HG03460 (cell line): ENCODE measurements around the gene ENAH.
"Not testable (repeated sequence)": the region's sequence is repeated elsewhere in the genome, so short reads cannot be mapped to it uniquely, and the experiment has no call there.

ENCODE experiments used
- ATAC-seq: cut with Tn5 transposase; IDR thresholded peaks from one replicate; pipeline ENCODE4 v1.9.1; 2021; ENCODE audit not compliant: unreplicated experiment

Gene ENAH

DNA sequence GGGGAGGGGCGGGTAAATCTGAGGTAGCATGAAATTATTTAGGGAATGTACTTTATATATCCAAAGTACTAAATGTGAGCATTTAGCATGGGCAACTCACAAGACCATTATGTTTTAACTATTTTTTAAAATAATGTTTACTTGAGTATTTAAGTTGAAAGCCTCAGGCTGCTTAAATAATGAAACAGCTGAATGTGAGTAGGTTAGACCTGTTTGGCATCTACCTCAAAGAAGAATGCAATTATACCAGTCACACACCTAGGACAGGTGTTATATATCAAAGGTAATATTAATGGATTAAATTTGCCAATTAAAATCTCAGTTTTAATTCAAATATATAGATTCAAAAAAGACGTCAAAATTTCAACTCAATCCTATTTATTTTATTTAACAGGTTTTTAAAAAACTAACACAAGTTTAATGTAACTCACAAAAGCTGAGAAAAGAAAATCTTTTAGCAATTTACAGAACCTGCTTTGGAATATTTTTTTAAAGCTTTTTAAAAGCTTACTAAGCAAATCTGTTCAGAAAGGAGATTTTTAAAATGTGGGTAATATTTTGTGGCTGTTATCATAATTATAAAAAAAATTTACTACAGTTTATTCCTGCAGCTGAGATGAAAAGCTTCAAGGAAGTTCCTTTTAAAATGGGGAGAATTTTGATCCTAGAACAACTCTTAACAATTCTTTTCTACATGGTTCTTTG is 120.5 kb downstream of the ENAH start:
- no peak for ATAC-seq

DNA sequence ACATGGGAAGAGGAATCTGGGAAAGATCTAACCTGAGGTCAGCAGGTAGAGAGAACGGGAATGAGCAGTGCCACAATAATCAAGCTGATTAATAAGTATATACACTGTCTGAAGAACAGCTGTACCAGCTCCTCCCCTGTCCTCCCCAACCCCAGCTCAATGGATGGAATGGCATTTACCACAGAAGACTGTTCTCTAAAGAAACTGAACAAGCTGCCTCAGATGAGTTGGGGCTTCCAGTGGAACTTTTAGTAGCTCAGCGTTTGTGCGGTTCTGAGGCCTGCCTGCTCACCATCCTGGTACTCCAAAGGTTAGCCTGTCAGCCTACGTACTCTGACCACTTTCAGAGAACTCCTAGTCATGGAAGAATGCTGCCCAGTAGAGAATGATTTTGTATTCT is 123.2 kb downstream of the ENAH start:
- no peak for ATAC-seq

DNA sequence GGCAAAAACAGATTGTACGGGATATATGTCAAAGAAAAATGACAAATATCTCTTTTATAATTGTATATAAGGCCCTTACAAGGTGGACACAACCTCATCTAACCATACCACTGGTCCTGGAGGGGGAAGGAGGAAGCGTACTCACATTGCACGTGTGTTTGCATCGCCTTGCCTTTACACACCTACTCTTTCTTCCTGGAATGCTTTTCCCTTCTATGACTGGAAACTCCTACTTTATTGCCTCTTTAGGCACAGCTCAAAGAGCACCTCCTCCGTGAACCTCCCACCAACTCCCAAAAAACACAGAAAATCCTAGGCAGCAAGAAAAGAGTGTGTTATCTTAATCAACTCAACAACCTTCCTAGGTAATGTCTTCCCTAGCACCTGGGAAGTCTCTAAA is 125.3 kb downstream of the ENAH start:
- ATAC-seq: no peak

DNA sequence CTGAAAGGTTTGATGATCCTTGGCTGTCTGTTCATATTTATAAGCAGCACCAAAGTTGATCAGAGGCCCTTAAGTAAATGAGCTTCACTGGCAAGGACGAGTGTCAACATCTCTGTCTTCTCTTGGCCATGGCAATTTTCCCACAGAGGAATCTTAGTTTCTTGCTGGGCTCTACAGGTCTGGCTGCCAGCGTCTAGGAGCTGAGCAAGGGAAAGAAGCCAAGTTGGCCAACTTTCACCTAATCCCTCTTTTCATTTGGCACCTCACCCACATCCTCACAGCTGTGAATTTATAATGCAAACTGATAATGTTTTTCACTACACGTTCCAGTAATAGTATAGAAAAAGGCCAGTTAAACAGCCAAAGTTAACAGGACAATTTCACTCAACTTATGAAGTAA is 126.0 kb downstream of the ENAH start:
- ATAC-seq: no peak

DNA sequence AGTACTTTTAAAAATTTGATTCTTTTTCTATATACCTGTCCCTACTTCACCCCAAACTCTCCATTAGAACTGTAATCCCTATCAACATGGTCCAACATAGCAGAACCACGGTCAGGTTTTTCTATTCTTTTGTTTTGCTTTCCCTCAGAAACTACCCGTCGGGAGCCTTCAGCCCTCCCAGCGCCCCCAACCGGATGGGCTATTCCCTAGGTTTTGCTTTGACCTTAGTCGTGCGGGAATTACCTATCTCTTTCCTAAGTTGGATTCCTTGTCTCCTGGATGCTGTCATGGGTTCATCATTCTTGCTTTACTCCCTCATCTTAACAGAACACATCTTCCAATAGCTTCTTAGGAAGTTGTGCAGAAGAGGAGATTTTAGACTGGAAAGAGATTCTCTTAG is 127.5 kb downstream of the ENAH start:
- no peak for ATAC-seq

DNA sequence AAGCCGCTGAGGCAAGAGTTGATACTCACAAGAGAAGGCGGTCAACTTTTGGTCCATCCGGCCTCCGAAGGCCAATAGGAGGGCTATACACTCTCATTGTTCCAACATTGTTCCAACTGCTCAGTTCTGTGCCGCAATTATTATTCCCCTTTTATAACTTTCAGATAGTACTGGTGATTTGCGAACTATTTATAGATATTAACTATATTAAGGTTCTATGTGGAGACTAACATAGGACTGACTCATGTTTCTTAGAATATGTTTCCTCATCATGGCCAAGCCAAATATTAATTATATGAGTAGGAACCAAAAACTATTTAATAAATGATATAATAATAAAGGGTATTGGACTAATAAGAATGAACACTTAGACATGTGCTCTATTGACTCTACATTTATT is 128.4 kb downstream of the ENAH start:
- ATAC-seq: no peak

DNA sequence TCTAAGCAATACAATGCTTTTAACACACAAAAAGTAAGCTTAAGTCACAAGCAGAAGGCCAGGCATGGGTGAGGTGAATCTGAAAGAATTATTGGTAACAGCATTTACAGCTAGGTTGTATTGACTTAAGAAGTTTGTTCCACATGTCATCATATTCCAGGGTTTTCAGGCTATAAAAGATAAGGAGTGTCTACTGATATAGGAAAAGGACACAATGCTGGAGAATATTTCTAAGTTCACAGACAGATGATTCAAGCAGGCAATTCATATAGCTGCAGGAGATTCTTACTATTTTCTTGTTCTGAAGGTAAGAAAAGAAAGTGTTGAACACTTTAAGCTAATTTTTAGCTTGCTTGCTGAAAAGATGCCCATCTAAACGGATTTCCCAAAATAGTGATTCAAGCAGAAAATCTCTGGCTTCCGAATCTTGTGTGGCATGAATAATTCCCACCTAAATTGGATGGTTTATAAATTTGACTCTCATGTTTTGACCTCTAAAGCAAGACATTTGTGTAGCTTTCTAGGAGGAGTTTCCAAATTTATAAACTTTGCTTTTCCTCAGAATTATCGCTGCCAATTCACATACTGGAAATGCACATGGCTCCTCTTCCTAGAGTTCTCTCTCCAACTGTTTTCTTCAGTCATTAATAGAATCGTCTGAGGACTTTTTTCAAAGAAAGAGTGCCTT is 129.5 kb downstream of the ENAH start:
- no peak for ATAC-seq

DNA sequence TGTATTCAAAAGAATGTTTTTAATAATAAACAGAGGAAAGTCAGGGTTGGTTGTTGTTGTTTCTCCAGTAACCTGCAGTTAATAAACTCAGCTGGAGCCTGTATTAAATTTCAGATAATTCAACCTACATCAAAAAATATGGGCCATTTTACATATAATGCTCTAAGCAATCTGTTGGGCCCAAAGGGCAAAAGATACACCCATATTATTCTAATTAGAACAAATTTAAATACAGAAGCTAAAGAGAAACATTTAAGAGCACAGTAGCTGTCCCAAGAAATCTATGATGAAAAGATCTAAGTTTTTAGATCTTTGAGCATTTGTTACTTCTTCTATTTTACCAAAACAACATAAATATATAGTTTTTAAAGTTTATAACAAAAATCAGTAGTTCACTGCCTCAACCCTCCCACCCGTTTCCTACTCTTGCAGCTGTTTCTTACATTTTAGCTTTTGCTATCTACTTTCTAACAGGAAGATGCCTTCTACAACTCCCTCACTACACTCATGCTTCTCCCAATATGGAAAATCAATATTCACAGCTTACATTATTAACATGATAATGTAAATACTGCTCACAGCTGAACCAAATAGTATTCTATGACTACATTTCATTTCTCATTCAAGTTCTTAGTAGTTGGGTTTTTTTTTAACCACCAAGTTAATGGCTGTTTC is 130.2 kb downstream of the ENAH start:
- ATAC-seq: no peak

DNA sequence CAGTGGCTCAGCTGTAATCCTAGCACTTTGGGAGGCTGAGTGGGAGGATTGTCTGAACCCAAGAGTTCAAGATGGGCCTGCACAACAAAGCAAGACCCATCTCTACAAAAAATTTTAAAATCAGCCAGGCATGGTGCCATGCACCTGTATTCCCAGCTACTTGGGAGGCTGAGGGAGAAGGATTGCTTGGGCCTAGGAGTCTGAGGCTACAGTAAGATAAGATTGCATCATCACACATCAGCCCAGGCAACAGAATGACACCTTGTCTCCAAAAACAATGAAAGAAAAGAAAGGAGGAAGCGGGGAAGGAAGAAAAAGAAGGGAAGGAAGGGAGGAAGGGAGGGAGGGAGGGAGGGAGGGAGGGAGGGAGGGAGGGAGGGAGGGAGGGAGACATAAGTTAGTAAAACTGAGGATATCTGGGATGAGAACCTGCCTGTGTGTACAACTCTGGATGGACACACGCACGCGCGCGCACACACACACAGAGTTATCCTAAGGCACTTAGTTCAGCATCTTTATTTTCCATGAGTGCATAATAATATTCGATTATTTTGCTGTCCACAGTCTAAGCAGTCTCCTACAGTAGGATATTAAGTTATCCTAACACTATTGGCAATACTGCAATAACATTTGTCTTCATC is 132.2 kb downstream of the ENAH start:
- no peak for ATAC-seq

DNA sequence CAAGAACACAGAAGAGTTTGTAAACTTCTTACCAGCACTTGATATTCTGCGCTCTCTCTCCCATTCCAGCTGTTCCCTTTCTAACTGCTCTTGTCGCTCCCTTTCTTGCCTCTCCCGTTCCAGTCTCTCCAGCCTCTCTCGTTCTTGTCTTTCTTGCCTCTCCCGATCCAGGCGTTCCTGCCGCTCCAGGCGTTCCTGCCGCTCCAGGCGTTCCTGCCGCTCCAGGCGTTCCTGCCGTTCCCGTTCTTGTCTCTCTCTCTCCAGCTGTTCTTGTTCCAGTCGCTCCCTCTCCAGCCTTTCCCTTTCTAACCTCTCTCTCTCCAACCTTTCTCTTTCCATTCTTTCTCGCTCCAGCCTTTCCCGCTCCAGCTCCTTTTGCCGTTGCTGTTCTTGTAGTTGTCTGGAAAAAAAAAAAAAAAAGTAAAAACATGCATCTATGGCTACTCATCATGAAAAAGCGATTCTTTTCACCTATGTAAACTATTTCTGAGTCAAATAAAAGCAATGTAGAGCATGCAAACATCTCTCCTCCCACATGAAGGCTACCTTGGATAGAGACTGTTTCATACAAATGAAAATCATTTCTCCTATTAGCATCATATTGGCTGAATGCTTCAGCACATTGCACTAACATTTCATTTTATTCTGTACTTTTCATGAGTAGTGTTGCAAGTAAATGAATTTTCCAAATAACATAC is 133.6 kb downstream of the ENAH start:
- ATAC-seq: no peak

DNA sequence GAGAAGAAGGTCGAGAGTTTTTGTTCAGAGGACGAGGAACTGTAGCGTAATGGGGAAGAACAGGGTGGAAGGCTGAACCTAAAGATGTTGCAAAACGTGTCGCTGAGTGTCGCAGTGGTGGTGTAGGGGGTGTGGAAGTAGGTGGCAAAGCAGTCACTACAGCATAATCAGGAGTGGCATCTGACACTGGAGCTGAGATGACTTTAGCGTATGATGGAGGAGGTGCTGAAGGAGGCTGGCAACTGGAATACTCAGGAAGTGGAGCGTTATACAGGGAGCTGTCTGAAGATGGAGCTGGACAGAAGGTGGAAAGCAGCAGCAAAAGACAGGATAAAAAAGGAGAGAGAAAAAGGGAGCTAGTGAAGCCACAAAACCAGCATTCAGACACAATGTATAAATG is 135.2 kb downstream of the ENAH start:
- no peak for ATAC-seq

DNA sequence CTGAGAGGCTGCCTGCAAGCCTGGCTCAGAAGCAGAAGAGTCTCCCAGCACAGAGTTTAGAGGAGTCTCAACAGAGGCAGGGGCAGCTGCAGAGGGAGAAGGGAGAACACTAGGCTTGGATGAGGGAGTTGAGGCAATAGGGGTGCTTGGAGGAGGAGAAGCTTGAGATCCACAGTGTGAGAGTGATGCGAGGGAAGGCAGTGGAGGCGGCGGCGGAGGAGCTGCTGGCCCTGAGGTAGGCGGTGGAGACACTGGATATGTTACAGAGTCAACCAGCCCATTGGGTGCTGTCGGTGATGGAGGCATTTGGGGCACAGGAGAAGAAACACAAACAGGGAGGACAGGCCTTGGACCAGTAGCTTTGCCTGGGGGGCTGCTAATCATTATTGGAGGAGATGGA is 135.7 kb downstream of the ENAH start:
- no peak for ATAC-seq

DNA sequence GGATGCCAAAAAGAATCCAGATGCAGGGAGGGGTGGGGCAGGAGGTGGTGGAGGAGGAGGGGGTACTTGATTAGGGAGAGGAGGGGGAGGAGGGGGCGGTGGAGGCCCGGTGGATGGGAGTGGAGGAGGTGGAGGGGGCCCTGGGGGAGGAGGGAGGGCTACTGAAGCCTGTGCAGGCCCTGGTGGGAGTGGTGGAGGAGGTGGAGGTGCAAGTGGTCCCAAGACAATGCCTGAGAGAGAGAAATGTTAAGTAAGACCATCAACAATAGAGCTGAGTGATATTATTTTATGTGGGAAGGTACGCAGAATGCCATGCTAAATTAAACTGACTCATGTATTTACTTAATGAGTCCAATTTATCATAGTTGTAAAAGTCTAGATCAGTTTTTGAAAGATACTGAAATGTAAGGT is 138.2 kb downstream of the ENAH start:
- ATAC-seq: no peak

DNA sequence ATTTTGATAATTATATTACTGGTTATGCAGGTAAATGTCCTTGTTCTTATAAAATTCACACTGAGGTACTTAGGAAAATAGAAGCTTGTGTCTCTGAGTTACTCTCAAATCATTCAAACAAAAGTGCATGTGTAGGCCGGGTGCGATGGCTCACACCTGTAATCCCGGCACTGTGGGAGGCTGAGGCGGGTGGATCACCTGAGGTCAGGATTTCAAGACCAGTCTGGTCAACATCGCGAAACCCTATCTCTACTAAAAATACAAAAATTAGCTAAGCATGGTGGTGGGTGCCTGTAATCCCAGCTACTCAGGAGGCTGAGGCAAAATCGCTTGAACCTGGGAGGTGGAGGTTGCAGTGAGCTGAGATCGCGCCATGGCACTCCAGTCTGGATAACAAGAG is 139.3 kb downstream of the ENAH start:
- not testable (repeated sequence) for ATAC-seq

DNA sequence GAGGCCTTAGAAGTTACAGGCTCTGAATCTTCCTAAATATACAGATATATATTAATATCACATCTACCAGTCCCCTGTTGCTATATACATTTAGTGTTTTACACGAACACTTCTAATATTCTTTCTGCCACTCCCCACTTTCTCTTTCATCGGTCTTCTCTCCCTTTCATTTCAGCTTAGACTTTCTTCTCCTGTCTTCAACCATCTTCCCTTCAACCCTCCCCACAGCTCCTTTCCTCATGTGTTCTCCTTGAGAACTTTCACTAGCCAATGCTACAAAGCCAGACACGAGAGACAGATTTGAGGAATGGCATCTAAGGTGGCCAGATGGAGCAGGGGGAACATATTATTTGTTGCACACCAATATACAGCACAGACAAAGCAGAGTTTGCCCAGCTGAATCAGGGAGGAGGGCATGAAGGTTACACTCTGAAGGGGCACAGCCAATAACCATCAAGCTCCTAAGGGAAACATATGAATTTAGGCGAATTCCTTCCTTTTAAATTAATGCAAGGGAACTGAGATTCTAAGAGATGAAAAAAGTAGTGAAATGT is 141.0 kb downstream of the ENAH start:
- no peak for ATAC-seq

DNA sequence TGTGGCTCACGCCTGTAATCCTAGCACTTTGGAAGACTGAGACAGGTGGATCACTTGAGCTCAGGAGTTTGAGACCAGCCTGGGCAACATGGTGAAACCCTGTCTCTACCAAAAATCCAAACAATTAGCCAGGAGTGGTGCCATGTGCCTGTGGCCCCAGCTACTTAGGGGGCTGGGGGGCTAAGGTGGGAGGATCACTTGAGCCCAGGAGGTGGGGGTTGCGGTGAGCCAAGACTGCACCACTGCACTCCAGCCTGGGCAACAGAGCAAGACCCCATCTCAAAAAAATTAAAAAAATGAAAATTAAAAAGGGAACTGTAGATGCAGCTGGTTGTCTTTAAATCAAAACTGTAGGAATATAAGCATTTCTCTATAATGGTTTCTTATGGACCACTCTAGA is 142.2 kb downstream of the ENAH start:
- not testable (repeated sequence) for ATAC-seq

DNA sequence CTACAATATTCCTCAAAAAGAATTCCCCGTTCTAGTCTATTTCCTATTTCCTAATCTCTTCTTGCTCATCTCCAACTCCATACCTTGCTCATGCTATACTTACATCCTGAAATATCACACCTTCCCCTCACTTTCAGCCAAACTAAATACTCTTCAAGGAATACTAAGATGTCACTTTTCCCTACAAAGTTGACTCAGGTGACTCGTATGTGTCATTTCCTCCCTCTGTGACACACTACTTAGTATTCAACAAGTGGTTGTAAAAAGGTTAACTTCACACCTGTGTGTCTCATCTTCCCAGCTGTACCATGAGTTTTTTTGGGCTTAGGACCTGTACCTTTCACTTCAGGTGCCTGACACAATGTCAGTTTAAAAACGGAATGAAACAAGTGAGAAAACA is 143.2 kb downstream of the ENAH start:
- no peak for ATAC-seq

DNA sequence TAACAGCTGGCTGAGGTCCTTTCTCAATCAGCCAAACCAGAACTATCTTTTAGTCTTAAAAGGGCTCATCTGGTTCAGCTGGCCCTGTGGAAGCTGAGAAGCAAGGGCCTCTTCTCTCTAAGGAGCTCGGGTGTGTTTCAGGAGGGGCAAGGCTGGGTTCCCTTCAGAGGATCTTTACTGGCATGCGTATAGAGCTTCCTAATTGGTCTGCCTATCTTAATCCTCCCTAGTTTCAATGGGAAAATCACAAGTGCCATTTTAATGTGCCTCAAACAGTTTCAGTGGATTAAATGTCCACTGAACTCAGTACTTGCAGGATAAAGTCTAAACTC is 143.6 kb downstream of the ENAH start:
- ATAC-seq: no peak

DNA sequence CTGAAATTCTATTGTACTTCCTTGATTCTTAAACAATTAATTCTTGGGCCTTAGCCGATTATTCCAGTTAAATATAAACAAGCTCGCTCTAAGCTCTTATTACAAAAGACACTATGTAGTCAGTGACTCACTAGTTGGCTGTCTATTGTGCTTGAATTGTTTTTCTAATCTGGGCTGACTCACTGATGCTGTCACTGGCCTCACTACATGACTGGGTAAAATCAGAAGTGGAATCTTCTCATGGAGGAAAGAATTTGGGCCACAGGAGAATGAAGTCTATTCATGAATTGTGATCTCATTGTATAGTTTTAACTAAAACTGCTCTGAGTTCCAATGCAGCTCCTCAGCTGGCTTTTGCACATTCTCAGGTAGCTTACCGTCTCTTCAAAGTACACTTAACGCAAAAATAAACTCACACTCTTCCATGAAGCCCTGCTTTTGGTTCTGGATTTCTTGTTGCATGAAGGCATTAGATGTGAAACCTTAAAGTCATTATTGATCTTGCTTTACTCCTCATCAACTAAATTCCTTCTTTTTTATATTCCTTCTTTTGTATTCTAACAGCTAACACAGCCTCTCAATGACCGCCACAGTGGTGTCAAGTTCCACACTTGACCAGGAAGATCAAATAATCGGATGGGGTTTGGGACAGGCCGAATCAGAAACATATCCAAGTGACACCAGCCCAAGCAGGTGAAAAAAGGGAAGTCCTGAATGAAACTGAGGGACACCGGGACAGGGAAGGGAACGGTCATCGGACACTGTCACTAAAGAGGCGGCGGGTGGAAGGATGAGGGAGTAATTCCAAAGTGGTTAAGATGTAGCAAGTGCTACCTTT is 144.2 kb downstream of the ENAH start:
- ATAC-seq: no peak

DNA sequence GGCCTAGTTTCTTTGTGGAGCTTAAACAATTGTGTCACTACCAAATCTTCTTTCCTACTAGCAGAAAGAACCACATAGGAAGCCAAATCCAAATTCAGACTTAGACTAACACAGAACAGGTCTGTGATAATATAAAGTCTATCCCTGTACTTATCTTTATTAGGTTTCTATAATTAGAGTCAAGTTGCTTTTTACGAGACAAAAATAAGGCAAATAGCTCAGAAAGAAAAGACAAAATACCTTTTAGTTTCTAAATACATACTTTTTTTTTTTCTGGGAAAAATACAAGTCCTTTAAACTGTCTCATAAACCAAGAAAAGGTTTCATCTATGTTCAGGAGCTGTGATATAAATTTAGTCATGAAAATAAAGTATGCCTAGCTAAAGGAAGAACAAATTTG is 146.2 kb downstream of the ENAH start:
- ATAC-seq: no peak
